Epithelial cell of esophagus (primary cell): Measurements from ENCODE around the gene SORCS2.

Source experiments
- DNase-seq: peaks from one replicate; pipeline ENCODE4 v3.0.0; 2010; ENCODE audit warnings: low read depth
- H3K4me3 ChIP-seq: 2 replicates; pipeline ENCODE4 v1.5.1; 2011; ENCODE audit warnings: mild to moderate bottlenecking, low read length, control low read depth
- TF ChIP-seq, protein P1 (sequence below): IDR thresholded peaks from 2 replicates; pipeline ENCODE4 v1.5.1; 2011; ENCODE audit warnings: low read depth, mild to moderate bottlenecking, low read length, control low read depth, inconsistent platforms; ENCODE audit not compliant: insufficient read depth; ENCODE audit errors: missing control alignments

Gene SORCS2

GRCh38 chr4:7768736-7769135 lies 576.4 kb downstream of the SORCS2 start:
- TF ChIP-seq, protein P1, sequence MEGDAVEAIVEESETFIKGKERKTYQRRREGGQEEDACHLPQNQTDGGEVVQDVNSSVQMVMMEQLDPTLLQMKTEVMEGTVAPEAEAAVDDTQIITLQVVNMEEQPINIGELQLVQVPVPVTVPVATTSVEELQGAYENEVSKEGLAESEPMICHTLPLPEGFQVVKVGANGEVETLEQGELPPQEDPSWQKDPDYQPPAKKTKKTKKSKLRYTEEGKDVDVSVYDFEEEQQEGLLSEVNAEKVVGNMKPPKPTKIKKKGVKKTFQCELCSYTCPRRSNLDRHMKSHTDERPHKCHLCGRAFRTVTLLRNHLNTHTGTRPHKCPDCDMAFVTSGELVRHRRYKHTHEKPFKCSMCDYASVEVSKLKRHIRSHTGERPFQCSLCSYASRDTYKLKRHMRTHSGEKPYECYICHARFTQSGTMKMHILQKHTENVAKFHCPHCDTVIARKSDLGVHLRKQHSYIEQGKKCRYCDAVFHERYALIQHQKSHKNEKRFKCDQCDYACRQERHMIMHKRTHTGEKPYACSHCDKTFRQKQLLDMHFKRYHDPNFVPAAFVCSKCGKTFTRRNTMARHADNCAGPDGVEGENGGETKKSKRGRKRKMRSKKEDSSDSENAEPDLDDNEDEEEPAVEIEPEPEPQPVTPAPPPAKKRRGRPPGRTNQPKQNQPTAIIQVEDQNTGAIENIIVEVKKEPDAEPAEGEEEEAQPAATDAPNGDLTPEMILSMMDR = no peak

GRCh38 chr4:7769396-7770223 lies 577.3 kb downstream of the SORCS2 start:
- TF ChIP-seq, protein P1 = no peak
- no peak overlapping the region for H3K4me3 ChIP-seq
- no peak for DNase-seq

More at GRCh38 chr4:7768736-7769135, 576.4 kb downstream of the SORCS2 start:
- no peak for DNase-seq
- no peak overlapping the region for H3K4me3 ChIP-seq

DNA sequence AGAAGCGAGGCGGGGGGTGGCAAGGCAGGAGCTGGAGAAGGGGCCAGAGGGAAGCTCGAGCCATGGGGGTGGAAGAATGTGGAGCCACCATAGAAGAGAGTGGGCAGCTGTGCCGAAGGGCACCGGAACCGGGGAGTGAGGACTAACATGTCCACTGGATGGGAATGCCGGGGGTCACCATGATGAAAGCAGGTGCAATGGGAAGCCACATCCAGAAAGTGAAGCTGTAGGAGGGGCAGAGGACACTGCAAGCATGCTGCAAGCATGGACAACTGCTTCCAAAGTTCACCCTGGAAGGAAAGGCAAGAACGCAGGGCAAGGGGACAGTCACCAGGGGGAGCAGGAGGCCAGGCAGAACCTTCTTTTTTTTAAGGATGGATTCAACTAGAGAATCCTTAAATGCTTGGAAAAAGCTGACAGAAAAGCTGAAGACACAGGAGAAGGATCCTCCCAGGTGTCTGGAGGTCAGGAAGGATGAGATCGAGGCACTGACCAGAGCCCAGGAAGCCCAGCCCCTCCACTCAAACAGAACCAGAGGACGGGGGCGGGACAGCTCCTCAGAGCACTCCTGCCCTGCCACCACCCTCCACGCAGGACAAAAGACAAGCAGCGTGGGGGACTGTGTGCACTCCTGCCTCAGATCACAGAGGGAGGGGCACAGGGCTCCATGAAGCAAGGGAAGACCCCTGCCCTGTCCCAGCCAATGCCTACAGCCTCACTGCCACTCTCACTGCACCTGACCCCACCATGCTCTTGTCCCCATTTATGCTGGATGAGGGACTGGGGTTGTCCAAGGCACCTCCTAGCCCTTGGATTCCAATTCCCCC lies 578.1 kb downstream of the SORCS2 start:
- H3K4me3 ChIP-seq = no peak overlapping the region
- TF ChIP-seq, protein P1 = peak; percentile 57
- DNase-seq = peak; percentile 17

- TF ChIP-seq, protein P1 = no peak
- H3K4me3 ChIP-seq = no peak overlapping the region
- no peak for DNase-seq
Measured at GRCh38 chr4:7771056-7771455, 578.7 kb downstream of the SORCS2 start.

GRCh38 chr4:7771541-7772507 lies 579.5 kb downstream of the SORCS2 start:
- TF ChIP-seq, protein P1 = no peak

DNA sequence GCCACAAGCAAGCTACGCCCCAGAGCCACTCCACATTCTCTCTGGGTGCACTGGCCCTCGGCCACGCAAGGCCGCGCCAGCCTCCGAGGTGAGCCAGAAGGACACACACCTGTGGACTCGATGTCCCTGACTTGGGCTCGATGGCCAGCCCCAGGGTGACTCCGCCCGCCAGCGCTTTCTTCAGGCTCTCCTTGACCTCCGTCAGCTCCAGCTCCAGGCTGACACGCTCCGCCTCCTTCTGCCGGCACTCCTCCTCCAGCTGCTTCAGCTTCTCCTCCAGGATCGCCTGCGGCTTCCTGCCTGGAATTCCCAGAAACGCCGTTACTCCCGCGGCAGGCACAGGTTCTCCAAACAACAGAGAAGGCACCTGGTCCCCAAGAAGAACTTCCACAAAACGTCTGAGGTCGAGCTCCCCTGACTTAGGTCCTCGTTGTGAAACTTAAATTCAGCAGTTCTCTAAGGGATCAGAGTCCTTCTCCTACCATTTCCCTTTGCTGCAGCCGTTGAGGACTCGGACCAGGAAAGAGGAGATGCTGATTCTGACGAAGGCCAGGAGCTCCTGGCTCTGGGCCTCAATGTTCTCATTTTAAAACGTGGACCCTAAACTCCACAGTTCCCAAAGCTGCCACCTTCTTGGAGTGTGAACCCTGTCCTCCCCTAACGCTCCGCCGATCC lies 580.5 kb downstream of the SORCS2 start:
- TF ChIP-seq, protein P1 = no peak
- no peak for DNase-seq
- H3K4me3 ChIP-seq = no peak overlapping the region

More at GRCh38 chr4:7771541-7772507, 579.5 kb downstream of the SORCS2 start:
- no peak overlapping the region for H3K4me3 ChIP-seq
- DNase-seq = no peak
